Brain pericyte (primary cell): ENCODE measurements around the gene MAP1B.
"Not testable (repeated sequence)": the region's sequence is repeated elsewhere in the genome, so short reads cannot be mapped to it uniquely, and the experiment has no call there.

Experiments
- DNase-seq: peaks from one replicate; pipeline ENCODE4 v3.0.0-alpha.2; 2012; ENCODE audit warnings: low read depth, low spot score

Gene MAP1B

DNA sequence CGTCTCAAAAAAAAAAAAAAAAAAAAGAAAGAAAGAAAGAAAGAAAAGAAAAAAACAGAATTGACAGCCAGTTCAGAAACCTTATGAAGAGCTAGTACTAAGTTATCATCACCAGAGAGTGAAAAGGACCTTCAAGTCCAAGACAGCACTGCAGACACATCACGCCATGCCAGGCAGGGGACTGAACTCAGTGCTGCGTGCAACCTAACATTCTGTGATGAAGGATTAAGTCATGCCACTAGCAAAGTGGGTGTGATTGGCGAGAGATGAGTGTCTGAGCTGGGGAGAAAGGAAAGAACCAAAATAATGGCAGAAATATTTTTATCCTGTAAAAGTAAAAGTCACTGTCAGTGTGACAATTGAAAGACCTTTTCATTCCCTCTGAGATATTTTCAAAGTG lies 54.7 kb downstream of the MAP1B start:
- DNase-seq: no peak

- no peak for DNase-seq
Observed at GRCh38 chr5:72163349-72163983, 56.2 kb downstream of the MAP1B start.

DNA sequence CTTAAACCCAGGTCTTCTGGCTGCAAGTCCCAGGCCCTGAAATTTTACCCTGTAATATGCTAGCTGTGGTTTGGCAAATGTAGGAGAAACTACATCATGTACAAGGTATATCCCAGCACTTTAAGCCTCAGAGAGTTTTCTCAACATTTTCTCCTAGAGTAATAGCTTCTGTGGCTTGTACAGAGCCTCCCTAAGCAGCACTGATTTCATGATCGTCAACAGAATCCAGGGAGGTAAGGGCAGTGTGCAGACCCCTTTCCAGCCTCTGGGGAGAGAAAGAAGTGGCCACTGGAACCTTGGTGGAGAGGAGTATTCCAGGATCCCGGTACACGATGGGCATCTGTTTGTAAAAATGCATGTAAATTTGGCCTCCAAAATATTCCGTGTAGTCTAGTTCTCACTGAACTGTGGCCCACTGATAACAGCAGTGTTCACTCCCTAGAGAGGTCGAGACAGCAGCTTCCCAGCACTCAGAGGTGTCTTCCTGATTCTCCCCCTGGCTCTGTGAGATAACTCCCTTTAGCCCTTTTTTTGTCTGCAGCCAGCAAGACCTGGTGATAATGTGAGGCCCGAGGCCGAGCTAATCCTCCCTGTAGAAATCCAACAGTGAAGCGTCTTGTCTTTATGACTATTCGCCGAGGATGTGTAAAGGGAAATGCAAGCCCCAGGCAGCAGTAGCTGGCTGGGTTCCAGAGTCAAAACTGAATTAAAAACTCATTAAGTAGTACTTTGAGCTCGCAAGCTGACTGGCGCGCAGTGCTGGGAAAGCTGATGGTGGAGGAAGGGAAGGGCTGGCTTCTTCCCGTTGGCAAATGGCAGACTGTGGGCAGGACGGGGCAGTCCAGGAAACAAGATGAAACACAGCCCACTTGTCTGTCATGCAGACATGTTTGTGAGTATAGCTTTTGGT lies 59.0 kb downstream of the MAP1B start:
- peak; percentile 58 for DNase-seq

GRCh38 chr5:72167257-72167656 lies 60.0 kb downstream of the MAP1B start:
- DNase-seq: no peak

GRCh38 chr5:72167804-72168203 lies 60.5 kb downstream of the MAP1B start:
- DNase-seq: no peak

- no peak for DNase-seq
Observed at GRCh38 chr5:72170101-72170500, 62.8 kb downstream of the MAP1B start.

GRCh38 chr5:72171181-72171580 lies 63.9 kb downstream of the MAP1B start:
- not testable (repeated sequence) for DNase-seq

DNA sequence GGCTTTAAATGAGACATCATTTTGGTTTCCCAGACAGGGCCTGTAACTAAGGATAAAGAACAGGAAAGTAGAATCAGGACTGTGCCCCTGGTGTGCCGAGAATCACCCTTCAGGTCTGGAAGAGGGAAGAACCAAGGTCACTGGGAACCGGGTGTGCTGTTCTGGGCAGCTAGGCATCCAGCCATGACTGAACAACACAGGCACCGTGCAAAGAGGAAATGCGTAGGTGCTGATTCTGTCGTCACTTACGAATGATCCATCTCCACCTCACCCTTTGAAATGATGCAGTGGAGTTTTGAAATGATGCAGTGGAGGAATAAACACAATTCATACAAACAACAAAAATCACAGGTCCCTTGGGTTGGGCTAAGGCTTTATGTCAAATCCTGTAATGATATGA lies 64.4 kb downstream of the MAP1B start:
- DNase-seq: no peak

DNA sequence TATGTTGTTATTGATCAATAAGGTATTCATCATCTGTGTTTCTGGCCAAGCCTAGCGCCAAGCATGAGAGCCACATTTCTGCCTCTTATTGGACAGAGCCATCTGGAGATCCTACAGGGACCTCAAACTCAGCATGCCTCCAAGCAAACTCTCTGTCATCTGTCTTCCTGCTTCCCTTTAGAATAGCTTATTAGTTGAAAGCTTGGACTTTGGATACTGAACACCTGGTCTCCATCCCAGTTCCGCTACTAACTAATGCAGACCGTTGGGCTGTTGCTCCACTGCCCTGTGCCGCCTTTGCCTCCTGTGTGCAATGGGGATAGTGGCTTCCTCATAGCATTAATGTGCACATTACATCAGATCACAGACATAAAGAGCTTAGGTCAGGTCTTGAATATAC lies 65.5 kb downstream of the MAP1B start:
- DNase-seq: no peak

GRCh38 chr5:72177538-72177937 lies 70.3 kb downstream of the MAP1B start:
- DNase-seq: no peak

- peak; percentile 38 for DNase-seq
Observed at GRCh38 chr5:72179028-72179815, 71.9 kb downstream of the MAP1B start.

DNA sequence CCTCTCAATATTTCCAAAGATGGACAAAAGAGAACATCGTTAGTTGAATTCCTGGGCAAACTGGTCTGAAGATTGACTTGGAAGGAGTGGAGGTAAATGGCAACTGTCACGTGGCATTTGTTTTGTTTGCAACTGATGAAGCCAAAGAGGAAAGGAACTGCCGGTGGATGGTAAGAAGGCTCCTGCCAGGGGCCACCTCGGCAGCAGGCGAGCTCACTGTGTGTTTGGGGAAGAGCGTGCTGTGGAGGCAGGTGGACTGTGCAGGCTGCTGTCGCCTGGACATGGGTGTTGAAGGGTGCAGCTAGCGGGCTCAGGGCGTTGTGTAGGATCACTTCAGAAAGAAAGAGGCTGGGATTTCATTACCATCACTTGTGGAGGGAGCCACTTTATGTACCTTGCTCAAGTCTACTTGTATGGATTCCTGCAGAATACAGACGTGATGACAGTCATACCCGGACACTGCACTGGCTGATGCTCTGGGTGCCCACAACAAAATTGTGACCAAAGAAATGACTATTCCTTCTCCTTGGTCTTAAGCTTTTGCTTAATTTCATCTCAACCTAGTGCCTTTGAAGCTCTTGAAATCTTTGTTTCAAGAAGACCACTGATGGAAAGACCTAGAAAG lies 72.7 kb downstream of the MAP1B start:
- DNase-seq: no peak

DNA sequence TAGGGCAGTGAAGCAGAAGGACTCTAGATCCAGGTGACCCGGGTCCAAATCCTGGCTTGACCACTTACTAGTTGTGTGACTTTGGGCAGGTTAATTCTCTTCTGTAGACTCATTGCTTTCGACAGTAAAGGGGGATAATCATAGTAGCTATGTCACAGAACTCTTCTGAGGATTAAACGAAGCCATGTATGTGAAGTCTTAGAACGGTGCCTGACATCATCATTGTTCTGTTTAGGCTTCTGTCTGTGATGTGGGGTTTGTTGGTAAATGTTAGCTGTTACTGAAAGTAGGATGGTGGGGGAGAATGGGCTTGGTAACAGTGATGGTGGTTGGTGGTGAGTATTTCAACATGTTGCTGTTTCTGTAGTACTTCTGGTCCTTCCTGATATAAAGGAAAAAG lies 73.7 kb downstream of the MAP1B start:
- DNase-seq: no peak

DNA sequence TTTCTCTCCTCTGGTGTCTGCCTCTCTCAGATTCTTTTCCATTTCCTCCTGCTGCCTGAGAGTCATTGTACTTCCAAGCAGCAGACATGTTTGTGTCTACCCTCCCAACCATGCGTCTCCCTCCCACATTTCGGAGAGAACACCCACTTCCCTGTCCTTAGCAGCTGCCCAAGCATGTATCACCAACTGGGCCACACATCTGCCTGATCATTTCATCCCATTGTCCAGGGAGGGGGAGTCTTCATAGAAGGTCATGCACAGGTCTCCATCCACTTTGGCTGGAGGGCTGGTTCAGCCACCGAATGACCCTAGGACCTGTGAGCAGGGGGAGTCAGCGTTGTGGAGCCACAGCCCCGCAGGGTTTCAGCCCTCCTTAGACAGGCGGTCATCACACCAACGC lies 75.4 kb downstream of the MAP1B start:
- no peak for DNase-seq

DNA sequence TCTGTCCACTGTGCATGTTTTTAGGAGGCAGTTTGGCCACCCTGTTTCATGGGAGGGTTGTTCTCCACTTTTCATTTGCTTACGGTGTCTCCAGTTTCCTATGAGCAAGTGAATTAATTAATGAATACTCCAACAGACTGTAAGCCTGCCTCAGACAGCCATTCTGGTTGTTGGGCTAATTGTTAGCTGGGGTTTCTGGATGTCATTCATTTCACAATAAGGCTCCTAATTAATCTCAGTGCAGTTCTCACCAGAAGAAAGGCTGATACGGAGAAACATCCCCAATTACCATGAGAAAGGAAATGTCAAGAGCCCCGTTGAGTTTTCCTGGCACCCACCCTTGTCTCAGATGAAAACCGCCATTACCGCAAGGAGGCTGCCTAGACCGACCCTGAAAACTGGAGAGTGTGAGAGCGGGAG lies 75.8 kb downstream of the MAP1B start:
- no peak for DNase-seq

GRCh38 chr5:72184408-72184807 lies 77.1 kb downstream of the MAP1B start:
- DNase-seq: no peak

DNA sequence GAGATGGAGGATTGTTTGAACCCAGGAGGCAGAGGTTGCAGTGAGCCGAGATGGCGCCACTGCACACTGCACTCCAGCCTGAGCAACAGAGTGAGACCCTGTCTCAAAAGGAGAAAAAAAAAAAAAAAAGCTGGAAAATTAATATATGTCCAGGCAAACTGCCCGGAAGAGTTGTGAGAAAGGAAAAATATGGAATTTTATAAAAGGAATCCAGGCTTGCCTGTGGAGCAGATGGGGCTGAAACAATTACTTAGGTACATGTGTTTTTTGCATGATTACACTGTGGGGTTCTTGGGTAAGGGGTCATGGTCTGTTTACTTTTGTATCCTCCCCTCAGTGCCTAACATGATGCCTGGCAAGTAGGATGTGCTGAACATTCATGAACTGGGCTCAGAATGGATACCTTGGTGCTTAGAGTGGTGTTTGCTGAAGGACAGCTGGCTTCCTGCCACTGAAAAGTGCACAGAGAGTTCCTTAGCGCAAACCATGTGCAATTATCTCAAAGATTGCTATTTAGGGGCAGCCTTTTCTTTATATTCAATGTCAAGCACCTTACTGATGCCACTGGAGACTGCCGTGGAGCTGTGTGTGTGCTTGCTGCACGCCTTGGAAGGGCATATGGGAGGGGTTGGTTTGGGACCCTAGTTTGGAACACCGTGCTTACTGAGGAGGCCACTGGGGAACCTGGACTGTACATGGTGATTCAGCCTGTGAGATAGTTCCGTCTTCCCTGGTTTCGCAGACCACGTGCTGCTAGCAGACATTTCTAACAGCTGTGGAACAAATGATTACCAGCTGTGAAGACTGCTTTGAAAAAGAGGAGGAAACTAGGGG lies 78.4 kb downstream of the MAP1B start:
- no peak for DNase-seq

- DNase-seq: no peak
Observed at GRCh38 chr5:72187388-72188075, 80.3 kb downstream of the MAP1B start.

DNA sequence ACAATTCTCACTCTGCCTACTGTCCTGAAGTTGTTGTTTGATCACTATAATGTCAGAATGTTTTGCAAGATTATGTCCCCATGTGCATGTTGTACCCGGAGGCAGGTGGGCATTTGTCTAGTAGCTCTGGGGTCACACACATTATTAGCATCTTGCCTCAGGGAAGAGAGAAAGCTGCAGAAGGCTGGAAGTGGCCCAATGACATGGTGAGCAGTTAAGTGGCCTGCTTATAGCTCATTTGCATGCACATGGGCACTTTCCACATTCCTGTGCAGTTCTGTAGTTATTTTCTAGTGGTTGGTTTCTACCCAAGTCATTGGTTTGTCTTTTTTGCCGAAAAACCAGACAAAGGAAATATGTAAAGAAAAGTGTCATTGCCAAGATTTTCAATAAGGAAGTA lies 80.9 kb downstream of the MAP1B start:
- DNase-seq: no peak

DNA sequence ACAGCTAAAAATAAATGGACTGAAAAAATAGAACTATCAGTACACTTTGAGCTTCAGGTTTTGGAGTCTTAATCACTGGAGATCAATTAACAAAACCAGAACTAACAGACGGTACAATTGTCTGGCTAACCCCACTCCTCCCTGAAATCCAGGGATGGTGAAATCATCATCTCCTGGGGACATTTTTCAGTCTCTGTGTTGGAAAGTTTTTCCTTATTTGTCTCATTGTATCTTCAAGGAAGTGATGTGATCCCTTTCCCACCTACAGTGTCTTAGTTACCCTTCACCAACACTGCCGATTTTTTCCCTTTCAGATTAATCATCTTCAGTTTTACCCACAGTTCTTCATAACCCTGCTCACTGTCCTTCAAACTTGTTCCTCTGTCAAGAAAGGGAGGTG lies 81.9 kb downstream of the MAP1B start:
- DNase-seq: no peak
